GM18858 (cell line): ENCODE results near the gene CLVS2.

Experiments used
- ATAC-seq: cut with Tn5 transposase; IDR thresholded peaks from one replicate; pipeline ENCODE4 v1.9.1; 2021; ENCODE audit not compliant: unreplicated experiment

Gene CLVS2

GRCh38 chr6:123022975-123023374 is 26.9 kb downstream of the CLVS2 start:
- no peak for ATAC-seq

- ATAC-seq = no peak
These were observed 28.9 kb downstream of the CLVS2 start for GRCh38 chr6:123024976-123025375.

GRCh38 chr6:123027408-123027807 is 31.4 kb downstream of the CLVS2 start:
- ATAC-seq = no peak

GRCh38 chr6:123028263-123028662 is 32.2 kb downstream of the CLVS2 start:
- ATAC-seq = no peak

- ATAC-seq = no peak
These were observed 34.2 kb downstream of the CLVS2 start for GRCh38 chr6:123030282-123030681.

GRCh38 chr6:123036648-123037047 is 40.6 kb downstream of the CLVS2 start:
- no peak for ATAC-seq

GRCh38 chr6:123039431-123039830 is 43.4 kb downstream of the CLVS2 start:
- no peak for ATAC-seq

- no peak for ATAC-seq
These were observed 46.4 kb downstream of the CLVS2 start for GRCh38 chr6:123042401-123042800.

- ATAC-seq = no peak
These were observed 48.4 kb downstream of the CLVS2 start for GRCh38 chr6:123044341-123044860.

- ATAC-seq = no peak
These were observed 57.7 kb downstream of the CLVS2 start for GRCh38 chr6:123053602-123054225.

- no peak for ATAC-seq
These were observed 59.2 kb downstream of the CLVS2 start for GRCh38 chr6:123055256-123055655.

- ATAC-seq = no peak
These were observed 66.6 kb downstream of the CLVS2 start for GRCh38 chr6:123062670-123063069.

GRCh38 chr6:123064038-123064437 is 68.0 kb downstream of the CLVS2 start:
- no peak for ATAC-seq

- ATAC-seq = no peak
These were observed 78.6 kb downstream of the CLVS2 start for GRCh38 chr6:123074616-123075015.

GRCh38 chr6:123085403-123085802 is 89.4 kb downstream of the CLVS2 start:
- ATAC-seq = no peak

- no peak for ATAC-seq
These were observed 93.2 kb downstream of the CLVS2 start for GRCh38 chr6:123089226-123089625.

GRCh38 chr6:123091091-123091895 is 95.3 kb downstream of the CLVS2 start:
- ATAC-seq = no peak

- no peak for ATAC-seq
These were observed 95.8 kb downstream of the CLVS2 start for GRCh38 chr6:123091896-123092271.

GRCh38 chr6:123094795-123095194 is 98.8 kb downstream of the CLVS2 start:
- no peak for ATAC-seq

GRCh38 chr6:123105561-123105960 is 109.5 kb downstream of the CLVS2 start:
- no peak for ATAC-seq

GRCh38 chr6:123116370-123116769 is 120.3 kb downstream of the CLVS2 start:
- no peak for ATAC-seq

- ATAC-seq = no peak
These were observed 121.3 kb downstream of the CLVS2 start for GRCh38 chr6:123117145-123117908.
